ENCODE measurements around the gene LIMS2. TPM values are rescaled to one million over a fixed set of nuclear protein-coding genes. Genes with fewer than 3 reads are reported as not detected.

The LIMS2 gene
- total and polyA plus RNA-seq, 2 of the 8 experiments (the other 6 are each of a cell fraction or from before 2014, with no cell fraction given): 3.3 to 4.8 TPM

GRCh38 chr2:127719301-127720218, 44.2 kb upstream of the LIMS2 start:
- no peak overlapping the region for H3K9ac ChIP-seq (replicated peaks in 1 of 4; ENCODE audit: extremely low read depth in 1 of 4, low read depth in 3 of 4, low read length in 3 of 4)
- H3K36me3 ChIP-seq (ENCODE audit: control insufficient read depth in 2 of 4, insufficient read depth in 4 of 4, low read length in 3 of 4): peaks cover 21 to 79% (median 49%) of the 10 kb centered on the region in 4 experiments
- CTCF ChIA-PET (ENCODE audit: partially characterized antibody): no interaction called here
- no peak overlapping the region for H4K91ac ChIP-seq (replicated peaks; ENCODE audit: insufficient read length, low read length)
- H3K23ac ChIP-seq (ENCODE audit: insufficient read length): no peak overlapping the region
- H4K5ac ChIP-seq (ENCODE audit: insufficient read length, low read depth, low read length): no peak overlapping the region
- no peaks in the 10 kb centered on the region for H3K23me2 ChIP-seq (ENCODE audit: low read depth, low read length)
- TF ChIP-seq SIRT6 (IDR thresholded peaks at IDR 0.05; ENCODE audit: low read length) (no peak), KDM5A (IDR thresholded peaks at IDR 0.05; ENCODE audit: low read length) (no peak), ATF2 (IDR thresholded peaks at IDR 0.05; ENCODE audit: low read length) (no peak), RXRA (IDR thresholded peaks at IDR 0.05; ENCODE audit: insufficient read depth, low read depth, low read length) (no peak), HDAC2 (IDR thresholded peaks at IDR 0.05; ENCODE audit: borderline replicate concordance in 1 of 2, low read depth in 2 of 2, low read length in 2 of 2) (no peak), CBX8 (IDR thresholded peaks at IDR 0.05; ENCODE audit: borderline replicate concordance, low read depth, low read length) (no peak), JUN (IDR thresholded peaks at IDR 0.05; ENCODE audit: low read depth, low read length) (no peak)
- H3K79me1 ChIP-seq (ENCODE audit: low read depth, low read length): no peaks in the 10 kb centered on the region
- no peak overlapping the region for H3K4me2 ChIP-seq (ENCODE audit: insufficient read depth in 1 of 2, low read depth in 2 of 2, low read length in 2 of 2)
- no peak overlapping the region for H2BK5ac ChIP-seq (ENCODE audit: low read depth, low read length)
- POLR2A ChIA-PET (ENCODE audit: partially characterized antibody): interaction anchor here (1.0 to 1.2 kb wide), 2 partner anchors 17 to 22 kb away, joined by 3 read pairs; no protein-coding TSS in a partner anchor
- H3K56ac ChIP-seq (replicated peaks; ENCODE audit: insufficient read length, low read depth, low read length): no peak overlapping the region
- H4K20me1 ChIP-seq (replicated peaks in 1 of 2; ENCODE audit: control insufficient read depth in 1 of 2, insufficient read depth in 2 of 2, low read length in 2 of 2): peaks cover 0 to 4% of the 10 kb centered on the region in 2 experiments
- H2BK20ac ChIP-seq (ENCODE audit: low read length): no peak overlapping the region
- H3K4me3 ChIP-seq (ENCODE audit: extremely low read depth in 1 of 4, insufficient read depth in 2 of 4, low read depth in 3 of 4, low read length in 4 of 4): no peak overlapping the region
- no peaks in the 10 kb centered on the region for H3K4me1 ChIP-seq (replicated peaks in 1 of 4; ENCODE audit: control insufficient read depth in 3 of 4, insufficient read depth in 4 of 4, low read length in 3 of 4)
- no peaks in the 10 kb centered on the region for H3K9me3 ChIP-seq (ENCODE audit: insufficient read depth in 2 of 2, low read depth in 1 of 2, low read length in 1 of 2)
- H3K18ac ChIP-seq (ENCODE audit: extremely low read depth, low read length): no peak overlapping the region
- no peak overlapping the region for H2BK120ac ChIP-seq (replicated peaks; ENCODE audit: low read depth, low read length)
- H3K14ac ChIP-seq (ENCODE audit: insufficient read length): no peak overlapping the region
- no peak overlapping the region for H3K27ac ChIP-seq (ENCODE audit: low read depth, low read length)
- DNase-seq (ENCODE audit: low read depth in 1 of 2, low spot score in 2 of 2) (no peak), FAIRE-seq (no peak)
- no peak overlapping the region for H4K8ac ChIP-seq (ENCODE audit: extremely low read depth, insufficient read depth, low read length)
- H2BK15ac ChIP-seq (ENCODE audit: low read length): no peak overlapping the region
- H3K27me3 ChIP-seq (replicated peaks in 1 of 4; ENCODE audit: control insufficient read depth in 3 of 4, extremely low read depth in 1 of 4, insufficient read depth in 3 of 4, low read length in 3 of 4): no peaks in the 10 kb centered on the region
- H3K79me2 ChIP-seq (ENCODE audit: control insufficient read depth in 1 of 2, insufficient read depth in 2 of 2, low read length in 2 of 2): no peaks in the 10 kb centered on the region; a peak in 1 of 4 replicates
- H2AK5ac ChIP-seq (ENCODE audit: low read depth, low read length): no peak overlapping the region
- H2BK12ac ChIP-seq (ENCODE audit: low read depth, low read length): no peak overlapping the region
- 95% methylated on average over 13 of the region's 13 CpGs; no CpG with 5 or more reads in 1 of the 2 experiments for WGBS, 2 experiments (ENCODE audit: extremely low coverage in 1 of 2, insufficient coverage in 1 of 2, insufficient read length in 1 of 2, insufficient replicate concordance in 2 of 2, low coverage in 1 of 2, low lambda C conversion rate in 2 of 2, missing lambda C conversion rate in 1 of 2)
- no peak overlapping the region for H3K4ac ChIP-seq (replicated peaks; ENCODE audit: insufficient read length, low read depth, low read length)
- H2AFZ ChIP-seq (ENCODE audit: low read length): no peak overlapping the region
